Stimulated activated CD8-positive, alpha-beta memory T cell treated with anti-CD3 and anti-CD28 coated beads, Interleukin-12 subunit alpha, Interleukin-12 subunit beta, amount 100 ng/mL, for 4 hours (primary cell): ENCODE results near the gene RITA1.
A peak's percentile ranks its signal among the peaks of the same experiment; 100 is the strongest.
"Not testable (repeated sequence)": the region's sequence is repeated elsewhere in the genome, so short reads cannot be mapped to it uniquely, and the experiment has no call there.

Source experiments
- DNase-seq: peaks from one replicate; pipeline ENCODE4 v3.0.0-alpha.2; 2020; ENCODE audit warnings: low read depth

RITA1 gene

GRCh38 chr12:113204804-113205203, 19.3 kb downstream of the RITA1 start:
- DNase-seq, result no peak

- DNase-seq, result not testable (repeated sequence)
Observed at GRCh38 chr12:113206802-113207201, 21.3 kb downstream of the RITA1 start.

- DNase-seq, result no peak
Observed at GRCh38 chr12:113207613-113208040, 22.1 kb downstream of the RITA1 start.

- DNase-seq, result peak; percentile 24
Observed at GRCh38 chr12:113208041-113208934, 22.8 kb downstream of the RITA1 start.

GRCh38 chr12:113211160-113211559, 25.6 kb downstream of the RITA1 start:
- DNase-seq, result no peak

GRCh38 chr12:113214895-113215400, 29.4 kb downstream of the RITA1 start:
- no peak for DNase-seq

GRCh38 chr12:113216027-113216426, 30.5 kb downstream of the RITA1 start:
- no peak for DNase-seq

GRCh38 chr12:113220593-113221180, 35.2 kb downstream of the RITA1 start:
- no peak for DNase-seq

GRCh38 chr12:113221181-113221996, 35.9 kb downstream of the RITA1 start, which contains the start of gene TPCN1:
Gene TPCN1, plus strand, starts transcription at chr12:113221464. Its CDS starts 5,389 bp downstream, at chr12:113226853.
- DNase-seq, result peak; percentile 96

- DNase-seq, result no peak
Observed at GRCh38 chr12:113221997-113222729, 36.6 kb downstream of the RITA1 start.

- no peak for DNase-seq
Observed at GRCh38 chr12:113222730-113223531, 37.4 kb downstream of the RITA1 start.

GRCh38 chr12:113224955-113225354, 39.4 kb downstream of the RITA1 start:
- DNase-seq, result no peak

- DNase-seq, result no peak
Observed at GRCh38 chr12:113226696-113227568, 41.4 kb downstream of the RITA1 start.

GRCh38 chr12:113227686-113228391, 42.3 kb downstream of the RITA1 start:
- DNase-seq, result no peak

- no peak for DNase-seq
Observed at GRCh38 chr12:113228394-113229028, 43.0 kb downstream of the RITA1 start.

GRCh38 chr12:113230315-113231234, 45.1 kb downstream of the RITA1 start:
- DNase-seq, result no peak
